WTC11 (cell line): Measurements from ENCODE around the gene NCKIPSD.

ENCODE experiments used
- TP53 ChIP-seq: sonication (generic); formaldehyde crosslinking; IDR thresholded peaks from 2 replicates; pipeline ENCODE4 v1.8.1; 2023; ENCODE audit warnings: mild to moderate bottlenecking, missing genetic modification reagents
- ZNF416 ChIP-seq: fragments of 250-450 bp; sonication (Bioruptor Pico); IDR thresholded peaks from 2 replicates; pipeline ENCODE4 v1.9.0; 2021; ENCODE audit warnings: mild to moderate bottlenecking, inconsistent platforms
- TF ChIP-seq, protein P1 (sequence below): fragments of 200-600 bp; IDR thresholded peaks from 2 replicates; pipeline ENCODE4 v1.8.0; 2022; ENCODE audit warnings: antibody characterized with exemption
- TF ChIP-seq, protein P2 (sequence below): sonication (generic); formaldehyde crosslinking; IDR thresholded peaks from 2 replicates; pipeline ENCODE4 v1.8.1; 2022; ENCODE audit warnings: low read depth, mild to moderate bottlenecking, moderate library complexity, missing genetic modification reagents, borderline replicate concordance

DNA sequence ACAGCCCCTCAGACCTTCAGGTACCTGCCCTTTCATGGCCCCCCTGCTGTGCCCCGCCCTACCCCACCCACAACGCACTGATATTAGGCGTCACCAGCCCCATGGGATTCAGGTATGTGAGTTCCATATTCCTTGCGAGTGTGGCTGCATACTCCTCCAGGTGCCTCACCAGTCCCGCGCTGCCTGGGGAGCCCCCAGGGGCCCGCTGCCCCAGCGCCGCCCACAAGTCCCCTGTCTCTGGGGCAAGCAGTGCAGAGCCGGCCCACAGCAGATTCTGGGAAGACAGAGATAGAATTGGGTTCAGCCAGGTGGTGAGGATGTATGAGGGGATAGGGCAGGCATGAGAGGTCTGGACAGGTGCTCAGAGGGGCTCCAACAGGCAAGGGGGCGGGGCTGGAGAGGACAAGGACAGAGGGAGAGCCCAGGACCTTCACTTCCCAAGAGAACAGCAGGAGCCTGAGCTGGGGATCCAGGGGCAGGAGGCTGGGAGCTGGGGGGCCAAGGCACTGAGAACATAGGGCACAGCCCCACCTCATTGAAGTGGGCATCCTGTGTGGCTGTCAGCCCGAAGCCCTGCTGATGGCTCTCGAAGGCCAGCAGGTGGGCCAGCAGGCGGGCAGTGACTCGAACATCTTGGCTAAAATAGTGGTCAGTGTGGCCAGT, 37.4 kb downstream of the NCKIPSD start:
- TF ChIP-seq, protein P1, sequence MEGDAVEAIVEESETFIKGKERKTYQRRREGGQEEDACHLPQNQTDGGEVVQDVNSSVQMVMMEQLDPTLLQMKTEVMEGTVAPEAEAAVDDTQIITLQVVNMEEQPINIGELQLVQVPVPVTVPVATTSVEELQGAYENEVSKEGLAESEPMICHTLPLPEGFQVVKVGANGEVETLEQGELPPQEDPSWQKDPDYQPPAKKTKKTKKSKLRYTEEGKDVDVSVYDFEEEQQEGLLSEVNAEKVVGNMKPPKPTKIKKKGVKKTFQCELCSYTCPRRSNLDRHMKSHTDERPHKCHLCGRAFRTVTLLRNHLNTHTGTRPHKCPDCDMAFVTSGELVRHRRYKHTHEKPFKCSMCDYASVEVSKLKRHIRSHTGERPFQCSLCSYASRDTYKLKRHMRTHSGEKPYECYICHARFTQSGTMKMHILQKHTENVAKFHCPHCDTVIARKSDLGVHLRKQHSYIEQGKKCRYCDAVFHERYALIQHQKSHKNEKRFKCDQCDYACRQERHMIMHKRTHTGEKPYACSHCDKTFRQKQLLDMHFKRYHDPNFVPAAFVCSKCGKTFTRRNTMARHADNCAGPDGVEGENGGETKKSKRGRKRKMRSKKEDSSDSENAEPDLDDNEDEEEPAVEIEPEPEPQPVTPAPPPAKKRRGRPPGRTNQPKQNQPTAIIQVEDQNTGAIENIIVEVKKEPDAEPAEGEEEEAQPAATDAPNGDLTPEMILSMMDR: no peak
- TF ChIP-seq ZNF416 (CRISPR knock-in tag): no peak
- TF ChIP-seq, protein P2, sequence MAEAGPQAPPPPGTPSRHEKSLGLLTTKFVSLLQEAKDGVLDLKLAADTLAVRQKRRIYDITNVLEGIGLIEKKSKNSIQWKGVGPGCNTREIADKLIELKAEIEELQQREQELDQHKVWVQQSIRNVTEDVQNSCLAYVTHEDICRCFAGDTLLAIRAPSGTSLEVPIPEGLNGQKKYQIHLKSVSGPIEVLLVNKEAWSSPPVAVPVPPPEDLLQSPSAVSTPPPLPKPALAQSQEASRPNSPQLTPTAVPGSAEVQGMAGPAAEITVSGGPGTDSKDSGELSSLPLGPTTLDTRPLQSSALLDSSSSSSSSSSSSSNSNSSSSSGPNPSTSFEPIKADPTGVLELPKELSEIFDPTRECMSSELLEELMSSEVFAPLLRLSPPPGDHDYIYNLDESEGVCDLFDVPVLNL (CRISPR knock-in tag): no peak
- no peak for TF ChIP-seq TP53 (CRISPR knock-in tag)
